Osteoblast (primary cell): Measurements from ENCODE around the gene DLG1. TPM values are rescaled to one million over a fixed set of nuclear protein-coding genes. Genes with fewer than 3 reads are reported as not detected.
A peak's percentile ranks its signal among the peaks of the same experiment; 100 is the strongest.

ENCODE experiments used
- DNase-seq: peaks from one replicate; pipeline ENCODE4 v3.0.0; 2011; ENCODE audit warnings: low spot score, mixed read lengths; ENCODE audit not compliant: insufficient read length; ENCODE audit errors: missing footprints
- H2AFZ ChIP-seq: 2 replicates; pipeline ENCODE4 v1.6.0; 2011; ENCODE audit warnings: mild to moderate bottlenecking, low read length
- H3K27ac ChIP-seq: 2 replicates; pipeline ENCODE4 v1.5.1; 2011; ENCODE audit warnings: mild to moderate bottlenecking, low read depth, low read length, moderate library complexity
- H3K27me3 ChIP-seq: 2 replicates; pipeline ENCODE4 v1.6.0; 2012; ENCODE audit warnings: mild to moderate bottlenecking, control low read depth, inconsistent platforms, low read length, moderate library complexity; ENCODE audit not compliant: insufficient read depth
- H3K36me3 ChIP-seq: 2 replicates; pipeline ENCODE4 v1.5.1; 2011; ENCODE audit warnings: mild to moderate bottlenecking, low read length, control low read depth, moderate library complexity; ENCODE audit not compliant: insufficient read depth
- H3K4me1 ChIP-seq: 2 replicates; pipeline ENCODE4 v1.5.1; 2011; ENCODE audit warnings: mild to moderate bottlenecking, low read length, control low read depth, moderate library complexity; ENCODE audit not compliant: insufficient read depth
- H3K4me2 ChIP-seq: 2 replicates; pipeline ENCODE4 v1.6.0; 2011; ENCODE audit warnings: mild to moderate bottlenecking, low read length; ENCODE audit not compliant: insufficient read depth
- H3K4me3 ChIP-seq: fragments of 200-600 bp; sonication (generic); 3 replicates; pipeline ENCODE4 v1.5.1; 2012; ENCODE audit warnings: mild to moderate bottlenecking, low read length, inconsistent platforms; ENCODE audit not compliant: insufficient read depth
- H3K79me2 ChIP-seq: 2 replicates; pipeline ENCODE4 v1.6.0; 2012; ENCODE audit warnings: mild to moderate bottlenecking, low read length, control low read depth, inconsistent platforms; ENCODE audit not compliant: insufficient read depth
- H3K9me3 ChIP-seq: 2 replicates; pipeline ENCODE4 v1.5.1; 2011; ENCODE audit warnings: low read depth, low read length, control low read depth
- H4K20me1 ChIP-seq: 2 replicates; pipeline ENCODE4 v1.6.0; 2012; ENCODE audit warnings: mild to moderate bottlenecking, low read length, control low read depth; ENCODE audit not compliant: insufficient read depth
- total RNA-seq: library from RNA; depleted of rRNA; stranded (reverse); fragments of >200 nt; gene quantifications from 2 replicates; pipeline ENCODE4 v1.2.3, GENCODE V29; 2012
- TF ChIP-seq, protein P1 (sequence below): IDR thresholded peaks from 2 replicates; pipeline ENCODE4 v1.5.1; 2011; ENCODE audit warnings: mild to moderate bottlenecking, low read depth, low read length, moderate library complexity; ENCODE audit errors: extremely low read depth

DLG1 gene
- total RNA-seq, 1 donor, result 79.3 TPM

GRCh38 chr3:197205675-197206074 lies 92.7 kb downstream of the DLG1 start:
- Histone ChIP-seq H3K27ac (peak overlapping the region; percentile 47), H3K36me3 (no peaks in the 10 kb centered on the region), H4K20me1 (peaks cover 34% of the 10 kb centered on the region), H3K79me2 (peaks cover 98% of the 10 kb centered on the region), H3K27me3 (no peaks in the 10 kb centered on the region), H3K4me1 (peaks cover 37% of the 10 kb centered on the region), H2AFZ (no peak overlapping the region), H3K9me3 (no peaks in the 10 kb centered on the region), H3K4me3 (no peak overlapping the region), H3K4me2 (no peak overlapping the region)
- DNase-seq, result no peak
- TF ChIP-seq, protein P1, sequence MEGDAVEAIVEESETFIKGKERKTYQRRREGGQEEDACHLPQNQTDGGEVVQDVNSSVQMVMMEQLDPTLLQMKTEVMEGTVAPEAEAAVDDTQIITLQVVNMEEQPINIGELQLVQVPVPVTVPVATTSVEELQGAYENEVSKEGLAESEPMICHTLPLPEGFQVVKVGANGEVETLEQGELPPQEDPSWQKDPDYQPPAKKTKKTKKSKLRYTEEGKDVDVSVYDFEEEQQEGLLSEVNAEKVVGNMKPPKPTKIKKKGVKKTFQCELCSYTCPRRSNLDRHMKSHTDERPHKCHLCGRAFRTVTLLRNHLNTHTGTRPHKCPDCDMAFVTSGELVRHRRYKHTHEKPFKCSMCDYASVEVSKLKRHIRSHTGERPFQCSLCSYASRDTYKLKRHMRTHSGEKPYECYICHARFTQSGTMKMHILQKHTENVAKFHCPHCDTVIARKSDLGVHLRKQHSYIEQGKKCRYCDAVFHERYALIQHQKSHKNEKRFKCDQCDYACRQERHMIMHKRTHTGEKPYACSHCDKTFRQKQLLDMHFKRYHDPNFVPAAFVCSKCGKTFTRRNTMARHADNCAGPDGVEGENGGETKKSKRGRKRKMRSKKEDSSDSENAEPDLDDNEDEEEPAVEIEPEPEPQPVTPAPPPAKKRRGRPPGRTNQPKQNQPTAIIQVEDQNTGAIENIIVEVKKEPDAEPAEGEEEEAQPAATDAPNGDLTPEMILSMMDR, result no peak

DNA sequence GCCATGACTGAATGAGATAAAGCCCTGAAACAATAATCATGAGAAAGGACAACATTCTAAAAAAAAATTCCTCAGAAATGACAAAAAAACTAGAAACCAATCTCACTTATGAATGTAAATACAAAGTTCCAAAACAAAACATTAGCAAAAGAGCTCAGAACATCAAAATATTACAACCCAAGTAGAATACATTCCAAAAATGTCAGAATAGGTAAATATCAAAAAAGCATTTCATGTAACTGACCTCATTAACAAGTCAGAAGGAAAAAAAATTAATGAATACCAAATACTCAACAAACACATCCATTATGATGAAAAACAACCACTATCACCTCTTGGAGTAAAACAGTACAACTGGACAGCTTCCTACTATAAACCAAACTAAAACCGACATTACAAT lies 93.1 kb downstream of the DLG1 start:
- Histone ChIP-seq H3K4me1 (peaks cover 37% of the 10 kb centered on the region), H4K20me1 (peaks cover 38% of the 10 kb centered on the region), H3K9me3 (no peaks in the 10 kb centered on the region), H3K79me2 (peaks cover 100% of the 10 kb centered on the region), H3K27ac (peak overlapping the region; percentile 47), H3K4me3 (no peak overlapping the region), H3K36me3 (no peaks in the 10 kb centered on the region), H3K4me2 (peak overlapping the region; percentile 61), H2AFZ (no peak overlapping the region), H3K27me3 (no peaks in the 10 kb centered on the region)
- DNase-seq, result no peak
- TF ChIP-seq, protein P1, result no peak

DNA sequence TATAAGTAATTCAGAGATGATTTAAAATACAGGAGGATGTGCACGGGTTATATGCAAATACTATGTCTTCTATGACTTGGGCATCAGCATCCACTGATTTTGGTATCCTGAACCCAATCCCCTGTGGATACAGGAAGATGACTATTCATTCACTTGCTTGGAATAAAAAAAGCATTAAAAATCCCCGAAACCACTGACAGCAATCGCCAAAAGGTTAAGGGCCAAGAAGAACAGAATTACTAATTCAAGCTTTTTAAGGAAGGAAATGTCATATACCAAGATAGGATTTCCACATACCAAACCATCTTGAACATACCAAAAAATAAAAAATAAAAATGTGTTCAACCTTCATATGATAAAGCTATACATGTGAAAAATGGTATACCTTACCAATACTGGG lies 93.7 kb downstream of the DLG1 start:
- no peaks in the 10 kb centered on the region for H3K9me3 ChIP-seq
- H3K4me2 ChIP-seq, result peak overlapping the region; percentile 61
- no peaks in the 10 kb centered on the region for H3K27me3 ChIP-seq
- DNase-seq, result no peak
- no peaks in the 10 kb centered on the region for H3K36me3 ChIP-seq
- TF ChIP-seq, protein P1, result no peak
- H3K4me3 ChIP-seq, result no peak overlapping the region
- H2AFZ ChIP-seq, result no peak overlapping the region
- peak overlapping the region; percentile 47 for H3K27ac ChIP-seq
- H3K4me1 ChIP-seq, result peaks cover 37% of the 10 kb centered on the region
- H4K20me1 ChIP-seq, result peaks cover 41% of the 10 kb centered on the region
- peaks cover 100% of the 10 kb centered on the region for H3K79me2 ChIP-seq

GRCh38 chr3:197203714-197204146 lies 94.7 kb downstream of the DLG1 start:
- H2AFZ ChIP-seq, result no peak overlapping the region
- no peak overlapping the region for H3K4me3 ChIP-seq
- no peaks in the 10 kb centered on the region for H3K27me3 ChIP-seq
- H3K36me3 ChIP-seq, result no peaks in the 10 kb centered on the region
- peak overlapping the region; percentile 30 for H3K27ac ChIP-seq
- peaks cover 100% of the 10 kb centered on the region for H3K79me2 ChIP-seq
- H3K9me3 ChIP-seq, result no peaks in the 10 kb centered on the region
- peaks cover 41% of the 10 kb centered on the region for H4K20me1 ChIP-seq
- H3K4me2 ChIP-seq, result peak overlapping the region; percentile 43
- no peak for DNase-seq
- H3K4me1 ChIP-seq, result peaks cover 37% of the 10 kb centered on the region
- TF ChIP-seq, protein P1, result no peak
